Metanephros (tissue), 1 donor: ENCODE results near the gene ZFP69B. TPM values are rescaled to one million over a fixed set of nuclear protein-coding genes. Genes with fewer than 3 reads are reported as not detected.

Experiments
- total RNA-seq: library from RNA; depleted of rRNA; stranded (reverse); fragments of >200 nt; gene quantifications from one replicate; pipeline ENCODE4 v1.2.3, GENCODE V29; 2014

Gene ZFP69B
- total RNA-seq: 2.9 TPM

GRCh38 chr1:40449684-40450494 is at the start of gene ZFP69B:
TSS of gene ZFP69B (plus strand) at chr1:40450476. CDS start at chr1:40450962, 486 bp downstream.

GRCh38 chr1:40476924-40477677 is 26.8 kb downstream of the ZFP69B start, which contains the start of gene ZFP69:
TSS of gene ZFP69 (plus strand) at chr1:40477290. CDS start at chr1:40479362, 2,072 bp downstream.

GRCh38 chr1:40508375-40509341 is 58.4 kb downstream of the ZFP69B start, which contains the start of gene EXO5:
TSS of gene EXO5 (plus strand) at chr1:40508767. CDS start at chr1:40514545, 5,778 bp downstream.

Other genes starting within 250 kb of the ZFP69B start
- gene TMCO2, start 202.5 kb upstream of the ZFP69B start, total RNA-seq: not detected
- gene ZMPSTE24, start 192.2 kb upstream of the ZFP69B start, total RNA-seq: 38.1 TPM
- gene COL9A2, start 133.2 kb upstream of the ZFP69B start, total RNA-seq: 18.7 TPM
- gene SMAP2, start 76.7 kb upstream of the ZFP69B start, total RNA-seq: 15.6 TPM
- gene ZFP69, start 26.8 kb downstream of the ZFP69B start, total RNA-seq: 3.0 TPM
- 7.4 TPM for gene EXO5, start 58.3 kb downstream of the ZFP69B start, total RNA-seq
- gene ZNF684, start 81.2 kb downstream of the ZFP69B start, total RNA-seq: 8.1 TPM
- 0.99 TPM for gene RIMS3, start 215.2 kb downstream of the ZFP69B start, total RNA-seq
- gene NFYC, start 241.2 kb downstream of the ZFP69B start, total RNA-seq: 68.7 TPM